ENCODE data around the gene MALAT1. TPM values are rescaled to one million over a fixed set of nuclear protein-coding genes. Genes with fewer than 3 reads are reported as not detected.

Gene MALAT1
- total RNA-seq, 1 donor from 2014 or later: 16,538 TPM

DNA sequence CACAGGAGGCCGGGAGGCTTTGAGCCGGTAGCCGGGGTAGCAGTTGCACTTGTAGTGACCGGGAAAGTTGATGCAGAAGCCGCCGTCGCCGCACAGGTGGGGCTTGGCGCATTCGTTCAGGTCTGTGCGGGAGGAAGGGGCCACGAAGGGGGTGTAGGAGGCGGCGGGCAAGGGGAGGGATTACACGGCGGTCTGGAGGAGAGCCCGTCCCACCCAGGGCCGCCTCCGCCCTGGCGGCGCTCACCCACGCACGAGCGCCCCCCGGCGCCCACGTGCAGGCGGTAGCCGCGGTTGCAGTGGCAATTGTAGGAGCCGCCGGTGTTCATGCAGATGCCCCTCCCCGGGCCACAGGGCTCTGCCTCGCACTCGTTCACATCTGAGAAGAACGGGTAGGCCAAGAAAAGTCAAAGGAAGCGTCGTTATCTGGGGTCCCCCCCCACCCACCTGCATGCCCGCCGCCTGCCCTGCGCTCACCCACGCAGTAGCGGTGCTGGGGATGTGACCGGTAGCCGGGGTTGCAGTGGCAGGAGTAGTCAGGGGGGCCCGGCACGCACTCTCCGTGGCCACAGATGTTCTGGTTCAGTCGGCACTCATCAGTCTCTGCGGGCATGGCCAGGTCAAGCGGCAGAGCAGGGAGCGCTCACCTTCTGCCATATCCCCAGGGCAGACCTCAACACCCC is 48.7 kb downstream of the MALAT1 start:
- DNase-seq (ENCODE audit: extremely low spot score, unreplicated experiment): no peak
- no peaks in the 10 kb centered on the region for H3K27me3 Mint-ChIP-seq (ENCODE audit: unreplicated experiment)
- H3K36me3 Mint-ChIP-seq (ENCODE audit: unreplicated experiment): peaks cover 60% of the 10 kb centered on the region
- H3K9me3 Mint-ChIP-seq (ENCODE audit: unreplicated experiment): no peaks in the 10 kb centered on the region
- peaks cover 10% of the 10 kb centered on the region for H3K4me1 Mint-ChIP-seq (ENCODE audit: unreplicated experiment)
- TF ChIP-seq, protein P1, sequence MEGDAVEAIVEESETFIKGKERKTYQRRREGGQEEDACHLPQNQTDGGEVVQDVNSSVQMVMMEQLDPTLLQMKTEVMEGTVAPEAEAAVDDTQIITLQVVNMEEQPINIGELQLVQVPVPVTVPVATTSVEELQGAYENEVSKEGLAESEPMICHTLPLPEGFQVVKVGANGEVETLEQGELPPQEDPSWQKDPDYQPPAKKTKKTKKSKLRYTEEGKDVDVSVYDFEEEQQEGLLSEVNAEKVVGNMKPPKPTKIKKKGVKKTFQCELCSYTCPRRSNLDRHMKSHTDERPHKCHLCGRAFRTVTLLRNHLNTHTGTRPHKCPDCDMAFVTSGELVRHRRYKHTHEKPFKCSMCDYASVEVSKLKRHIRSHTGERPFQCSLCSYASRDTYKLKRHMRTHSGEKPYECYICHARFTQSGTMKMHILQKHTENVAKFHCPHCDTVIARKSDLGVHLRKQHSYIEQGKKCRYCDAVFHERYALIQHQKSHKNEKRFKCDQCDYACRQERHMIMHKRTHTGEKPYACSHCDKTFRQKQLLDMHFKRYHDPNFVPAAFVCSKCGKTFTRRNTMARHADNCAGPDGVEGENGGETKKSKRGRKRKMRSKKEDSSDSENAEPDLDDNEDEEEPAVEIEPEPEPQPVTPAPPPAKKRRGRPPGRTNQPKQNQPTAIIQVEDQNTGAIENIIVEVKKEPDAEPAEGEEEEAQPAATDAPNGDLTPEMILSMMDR (IDR thresholded peaks at IDR 0.05): no peak
- H3K4me3 Mint-ChIP-seq (ENCODE audit: unreplicated experiment): no peak overlapping the region
- no peak overlapping the region for H3K27ac Mint-ChIP-seq (ENCODE audit: unreplicated experiment)

DNA sequence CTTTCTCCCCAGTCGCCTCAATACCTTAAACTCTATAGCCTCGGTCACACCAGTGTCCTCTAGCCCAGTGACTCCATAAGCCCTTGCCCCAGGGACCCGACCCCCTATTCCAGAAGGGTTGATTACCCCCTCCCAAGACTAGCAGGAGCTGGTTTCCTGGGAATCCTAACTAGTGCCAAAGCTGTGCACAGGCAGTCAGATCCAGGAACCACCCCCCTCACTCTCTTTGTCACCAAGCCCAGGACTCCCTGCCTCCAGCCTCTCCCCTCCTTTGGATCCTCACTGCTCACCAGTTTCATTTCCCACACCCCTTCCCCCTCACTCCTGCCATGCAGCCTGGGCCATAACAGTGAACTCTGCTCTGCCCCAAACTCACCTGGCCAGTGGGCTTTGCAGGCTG is 49.5 kb downstream of the MALAT1 start:
- Mint-ChIP-seq H3K4me3 (ENCODE audit: unreplicated experiment) (no peak overlapping the region), H3K36me3 (ENCODE audit: unreplicated experiment) (peaks cover 59% of the 10 kb centered on the region), H3K27me3 (ENCODE audit: unreplicated experiment) (no peaks in the 10 kb centered on the region), H3K27ac (ENCODE audit: unreplicated experiment) (no peak overlapping the region), H3K9me3 (ENCODE audit: unreplicated experiment) (no peaks in the 10 kb centered on the region), H3K4me1 (ENCODE audit: unreplicated experiment) (peaks cover 10% of the 10 kb centered on the region)
- no peak for DNase-seq (ENCODE audit: extremely low spot score, unreplicated experiment)
- TF ChIP-seq, protein P1 (IDR thresholded peaks at IDR 0.05): no peak

DNA sequence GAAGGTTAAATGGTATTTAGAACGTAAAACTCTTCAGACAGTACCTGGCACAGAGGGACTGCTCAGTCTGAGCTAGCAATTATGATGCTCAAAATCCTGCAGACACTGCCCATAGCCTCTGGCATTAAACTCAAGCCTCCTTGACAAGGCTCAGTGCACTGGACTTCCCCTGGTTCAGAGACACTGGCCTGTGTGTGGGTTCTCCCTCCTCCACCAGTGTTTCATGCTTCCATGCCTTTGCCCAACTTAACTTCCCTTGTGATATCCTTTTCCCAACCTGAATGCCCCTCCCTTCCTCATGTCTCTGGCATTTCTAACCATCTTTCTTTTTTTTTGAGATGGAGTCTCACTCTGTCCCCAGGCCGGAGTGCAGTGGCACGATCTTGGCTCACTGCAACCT is 50.3 kb downstream of the MALAT1 start:
- Mint-ChIP-seq H3K27me3 (ENCODE audit: unreplicated experiment) (no peaks in the 10 kb centered on the region), H3K36me3 (ENCODE audit: unreplicated experiment) (peaks cover 55% of the 10 kb centered on the region), H3K27ac (ENCODE audit: unreplicated experiment) (no peak overlapping the region), H3K9me3 (ENCODE audit: unreplicated experiment) (no peaks in the 10 kb centered on the region), H3K4me3 (ENCODE audit: unreplicated experiment) (no peak overlapping the region), H3K4me1 (ENCODE audit: unreplicated experiment) (peaks cover 10% of the 10 kb centered on the region)
- TF ChIP-seq, protein P1 (IDR thresholded peaks at IDR 0.05): no peak
- no peak for DNase-seq (ENCODE audit: extremely low spot score, unreplicated experiment)

DNA sequence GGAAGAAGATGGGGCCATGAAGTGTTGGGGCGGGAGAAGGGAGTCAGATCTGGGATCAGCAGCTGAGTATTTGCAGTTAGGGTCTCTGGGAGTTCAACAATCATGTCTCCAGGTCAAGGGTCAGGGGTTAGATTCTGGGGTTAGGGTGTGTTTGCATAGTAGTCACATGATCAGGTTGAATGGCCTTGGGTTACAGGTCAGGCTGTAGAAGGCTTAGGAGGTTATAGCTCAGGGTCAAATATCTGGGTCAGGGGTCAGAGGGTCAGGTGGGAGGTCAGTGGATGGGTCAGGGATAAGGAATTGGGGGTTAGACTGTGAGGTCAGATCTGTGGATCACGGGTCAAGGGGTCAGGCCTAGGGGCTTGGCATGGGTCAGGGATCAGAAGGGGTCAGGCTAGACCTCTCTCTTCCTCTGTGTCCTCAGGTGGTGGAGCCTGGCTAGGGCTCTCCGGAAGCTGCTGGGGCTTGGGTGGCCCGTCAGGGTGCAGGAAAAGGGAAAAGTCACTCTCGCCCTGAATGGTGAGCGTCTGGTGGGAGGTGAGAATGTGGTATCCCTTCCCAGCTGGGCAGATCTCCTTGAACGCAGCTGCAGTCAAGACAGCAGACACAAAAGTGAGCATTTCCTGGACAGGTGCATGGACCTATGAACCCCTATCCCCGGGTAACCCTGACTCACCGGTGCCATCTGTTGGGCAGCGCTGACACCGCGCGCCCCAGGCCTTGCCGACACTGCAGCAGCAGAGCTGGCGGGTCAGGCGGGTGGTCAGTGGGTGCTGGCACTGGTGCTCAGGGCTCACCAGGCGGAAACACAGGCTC is 52.9 kb downstream of the MALAT1 start:
- H3K4me3 Mint-ChIP-seq (ENCODE audit: unreplicated experiment): no peak overlapping the region
- no peaks in the 10 kb centered on the region for H3K9me3 Mint-ChIP-seq (ENCODE audit: unreplicated experiment)
- peaks cover 32% of the 10 kb centered on the region for H3K4me1 Mint-ChIP-seq (ENCODE audit: unreplicated experiment)
- H3K36me3 Mint-ChIP-seq (ENCODE audit: unreplicated experiment): peaks cover 40% of the 10 kb centered on the region
- TF ChIP-seq, protein P1 (IDR thresholded peaks at IDR 0.05): peak; percentile 49
- H3K27me3 Mint-ChIP-seq (ENCODE audit: unreplicated experiment): no peaks in the 10 kb centered on the region
- no peak for DNase-seq (ENCODE audit: extremely low spot score, unreplicated experiment)
- peak overlapping the region; percentile 3 for H3K27ac Mint-ChIP-seq (ENCODE audit: unreplicated experiment)

- DNase-seq (ENCODE audit: extremely low spot score, unreplicated experiment): no peak
- H3K36me3 Mint-ChIP-seq (ENCODE audit: unreplicated experiment): peaks cover 40% of the 10 kb centered on the region
- TF ChIP-seq, protein P1 (IDR thresholded peaks at IDR 0.05): no peak
- no peaks in the 10 kb centered on the region for H3K9me3 Mint-ChIP-seq (ENCODE audit: unreplicated experiment)
- H3K27me3 Mint-ChIP-seq (ENCODE audit: unreplicated experiment): no peaks in the 10 kb centered on the region
- H3K27ac Mint-ChIP-seq (ENCODE audit: unreplicated experiment): no peak overlapping the region
- no peak overlapping the region for H3K4me3 Mint-ChIP-seq (ENCODE audit: unreplicated experiment)
- peaks cover 39% of the 10 kb centered on the region for H3K4me1 Mint-ChIP-seq (ENCODE audit: unreplicated experiment)
These were observed 53.6 kb downstream of the MALAT1 start for GRCh38 chr11:65552388-65552951.

Measured in osteocyte (in vitro differentiated cells).